ENCODE measurements around the gene SMYD3.

- TF ChIP-seq ZNF121 (tag by site-specific recombination; IDR thresholded peaks at IDR 0.05) (no peak), ZNF629 (tag by site-specific recombination; IDR thresholded peaks at IDR 0.05) (no peak), CTCF (tag by site-specific recombination; IDR thresholded peaks at IDR 0.05) (no peak), ZNF521 (tag by site-specific recombination; IDR thresholded peaks at IDR 0.05) (no peak), ZSCAN5A (tag by site-specific recombination; IDR thresholded peaks at IDR 0.05) (no peak), GLI4 (tag by site-specific recombination; IDR thresholded peaks at IDR 0.05) (no peak), KLF16 (tag by site-specific recombination; IDR thresholded peaks at IDR 0.05) (no peak), ZFP69B (tag by site-specific recombination; IDR thresholded peaks at IDR 0.05) (no peak), SP7 (tag by site-specific recombination; IDR thresholded peaks at IDR 0.05) (no peak)
Measured at GRCh38 chr1:245995474-245995873, 511.6 kb downstream of the SMYD3 start.
